Fibroblast of pulmonary artery (primary cell): Measurements from ENCODE around the gene SKP1.

Experiments used
- DNase-seq: peaks from one replicate; pipeline ENCODE4 v3.0.0-alpha.2; 2010; ENCODE audit warnings: low read depth
- H3K4me3 ChIP-seq: replicated peaks from 2 replicates; pipeline ENCODE4 v1.5.1; 2011; ENCODE audit warnings: low read depth, mild to moderate bottlenecking, control low read depth, low read length, moderate library complexity
- TF ChIP-seq, protein P1 (sequence below): IDR thresholded peaks from 2 replicates; pipeline ENCODE4 v1.5.1; 2011; ENCODE audit warnings: mild to moderate bottlenecking, control low read depth, low read length, inconsistent platforms; ENCODE audit errors: missing control alignments

SKP1 gene

GRCh38 chr5:134151723-134152122 is 25.0 kb downstream of the SKP1 start:
- no peak for DNase-seq
- TF ChIP-seq, protein P1, sequence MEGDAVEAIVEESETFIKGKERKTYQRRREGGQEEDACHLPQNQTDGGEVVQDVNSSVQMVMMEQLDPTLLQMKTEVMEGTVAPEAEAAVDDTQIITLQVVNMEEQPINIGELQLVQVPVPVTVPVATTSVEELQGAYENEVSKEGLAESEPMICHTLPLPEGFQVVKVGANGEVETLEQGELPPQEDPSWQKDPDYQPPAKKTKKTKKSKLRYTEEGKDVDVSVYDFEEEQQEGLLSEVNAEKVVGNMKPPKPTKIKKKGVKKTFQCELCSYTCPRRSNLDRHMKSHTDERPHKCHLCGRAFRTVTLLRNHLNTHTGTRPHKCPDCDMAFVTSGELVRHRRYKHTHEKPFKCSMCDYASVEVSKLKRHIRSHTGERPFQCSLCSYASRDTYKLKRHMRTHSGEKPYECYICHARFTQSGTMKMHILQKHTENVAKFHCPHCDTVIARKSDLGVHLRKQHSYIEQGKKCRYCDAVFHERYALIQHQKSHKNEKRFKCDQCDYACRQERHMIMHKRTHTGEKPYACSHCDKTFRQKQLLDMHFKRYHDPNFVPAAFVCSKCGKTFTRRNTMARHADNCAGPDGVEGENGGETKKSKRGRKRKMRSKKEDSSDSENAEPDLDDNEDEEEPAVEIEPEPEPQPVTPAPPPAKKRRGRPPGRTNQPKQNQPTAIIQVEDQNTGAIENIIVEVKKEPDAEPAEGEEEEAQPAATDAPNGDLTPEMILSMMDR, result no peak
- H3K4me3 ChIP-seq, result no peak overlapping the region

DNA sequence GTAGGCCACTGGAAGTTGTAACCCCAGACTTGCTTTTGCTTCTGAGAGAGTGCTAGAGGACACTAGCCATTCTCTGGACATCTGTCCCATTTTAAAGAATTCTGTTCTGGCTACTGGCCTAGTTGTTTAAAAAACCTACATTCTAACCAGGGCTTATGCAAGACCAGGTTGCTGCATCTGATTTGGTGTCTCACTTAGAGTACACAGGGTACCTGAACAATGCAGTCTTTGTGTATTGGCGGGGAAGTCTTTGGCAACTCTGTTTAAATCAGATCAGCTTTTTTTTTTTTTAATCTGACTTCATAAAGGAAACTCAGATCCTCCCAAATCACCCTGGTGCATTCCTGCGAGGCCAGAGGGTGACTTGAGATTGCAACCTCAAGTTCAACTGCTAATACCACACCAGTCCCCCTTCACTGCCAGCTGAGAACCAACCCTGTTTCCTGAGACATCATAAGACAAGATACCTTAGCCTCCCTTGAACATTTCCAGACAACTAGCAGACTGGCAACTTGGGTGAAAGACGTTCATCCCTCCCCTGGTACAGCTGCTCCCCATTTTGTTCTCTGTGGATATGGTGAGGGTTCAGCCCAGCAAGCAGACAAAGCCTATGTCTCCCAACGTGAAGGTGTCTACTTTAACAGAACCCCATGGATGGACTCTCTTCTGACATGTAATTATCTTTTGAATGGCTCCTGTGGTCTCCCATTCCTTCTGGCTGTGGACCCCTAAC is 27.0 kb downstream of the SKP1 start:
- DNase-seq, result peak; percentile 61
- no peak overlapping the region for H3K4me3 ChIP-seq
- TF ChIP-seq, protein P1, result no peak

DNA sequence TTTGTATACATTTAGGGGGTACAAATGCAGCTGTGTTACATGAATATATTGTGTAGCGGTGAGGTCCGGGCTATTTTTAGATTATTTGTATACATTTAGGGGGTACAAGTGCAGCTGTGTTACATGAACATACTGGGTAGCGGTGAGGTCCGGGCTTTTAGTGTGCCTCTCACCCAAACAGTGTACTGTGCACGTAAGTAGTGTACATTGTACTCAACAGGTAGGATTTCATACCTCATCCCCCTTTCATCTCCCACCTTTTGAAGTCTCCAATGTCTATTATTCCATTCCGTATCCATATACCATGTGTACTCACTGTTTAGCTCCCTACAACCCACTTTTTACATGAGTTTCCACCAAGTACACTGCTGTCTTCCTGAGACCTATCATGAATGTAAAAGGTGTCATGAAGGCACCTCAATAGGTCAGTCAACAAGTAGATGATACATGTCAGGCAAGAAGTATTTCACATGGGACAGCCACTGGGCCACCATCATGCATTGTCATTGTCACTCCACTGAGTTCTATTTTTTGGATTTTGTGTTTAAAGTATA is 27.7 kb downstream of the SKP1 start:
- TF ChIP-seq, protein P1, result no peak
- DNase-seq, result no peak

GRCh38 chr5:134148316-134148715 is 28.4 kb downstream of the SKP1 start:
- TF ChIP-seq, protein P1, result no peak
- H3K4me3 ChIP-seq, result no peak overlapping the region
- DNase-seq, result no peak

More for the DNA sequence above, 27.7 kb downstream of the SKP1 start:
- no peak overlapping the region for H3K4me3 ChIP-seq

DNA sequence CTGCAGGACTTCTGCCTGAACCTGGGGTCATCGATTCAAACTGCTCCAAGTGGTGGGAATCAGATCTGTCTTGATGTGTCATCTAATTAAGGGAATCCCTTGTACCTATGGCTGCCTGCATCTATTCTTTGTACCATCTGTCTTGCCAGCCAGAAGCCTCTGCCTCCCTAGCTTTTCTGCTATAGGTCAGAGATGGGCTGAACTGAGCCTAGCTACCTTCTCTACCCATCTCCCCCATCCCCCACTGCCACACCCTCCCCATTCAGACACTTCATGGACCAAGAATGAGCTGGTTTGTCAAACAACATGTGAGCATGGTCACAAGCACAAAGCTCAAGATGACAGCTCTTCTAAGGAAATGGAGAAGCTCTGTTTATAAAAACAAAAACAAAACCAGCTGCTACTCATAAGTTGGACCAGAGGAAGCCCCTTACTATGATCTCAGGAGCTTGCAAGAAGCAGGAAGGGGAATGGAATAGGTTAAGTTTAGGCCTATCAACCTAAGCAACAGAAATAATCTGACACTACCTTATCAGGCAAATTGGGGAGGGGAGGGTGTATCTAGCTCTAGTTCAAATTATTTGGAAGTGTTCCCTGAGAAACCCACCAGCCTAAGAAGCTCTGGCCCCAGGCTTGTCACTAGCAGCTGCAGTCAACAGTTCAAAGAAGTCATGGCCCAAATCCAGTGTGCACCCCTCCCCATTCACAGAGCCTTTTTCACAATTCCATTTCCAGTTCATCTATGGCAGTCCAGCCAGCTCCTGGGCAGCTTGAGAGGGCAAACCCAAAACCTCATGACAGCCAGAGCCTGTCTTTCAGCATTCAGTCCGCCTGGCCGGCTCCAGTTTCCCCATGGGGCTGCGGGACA is 29.9 kb downstream of the SKP1 start:
- no peak overlapping the region for H3K4me3 ChIP-seq
- no peak for DNase-seq
- TF ChIP-seq, protein P1, result no peak

GRCh38 chr5:134145779-134146581 is 30.8 kb downstream of the SKP1 start:
- peak; percentile 76 for DNase-seq

More at GRCh38 chr5:134145779-134146581, 30.8 kb downstream of the SKP1 start:
- TF ChIP-seq, protein P1, result peak; percentile 97
- no peak overlapping the region for H3K4me3 ChIP-seq
